K562 (cell line): ENCODE results near the gene ZAP70. TPM values are rescaled to one million over a fixed set of nuclear protein-coding genes. Genes with fewer than 3 reads are reported as not detected.

Experiments
- ATAC-seq: fragments of 200-7000 bp; cut with Tn5 transposase; 3 replicates; pipeline ENCODE4 v1.9.1; 2020; ENCODE audit warnings: moderate library complexity
- BruUV-seq: library from RNA; stranded (reverse); fragments of 400-500 nt; replicated peaks from 2 replicates; lab custom pipeline; 2021; lab: Mats Ljungman, UMichigan
- CTCF ChIA-PET: fragments of 300-600 bp; formaldehyde crosslinking; extraction: SDS; loops from one replicate; lab custom pipeline; 2021; ENCODE audit warnings: low intra/inter-chr PET ratio; lab: Yijun Ruan, JAX
- POLR2A ChIA-PET: fragments of 300-600, 350-650 bp; sonication (Branson Sonifier 250); formaldehyde crosslinking; extraction: SDS; loops from one replicate; lab custom pipeline; 2021; ENCODE audit warnings: antibody characterized with exemption, inconsistent platforms; lab: Yijun Ruan, JAX
- DNase-seq, 4 experiments: peaks; one replicate each; pipeline versions ENCODE4 v3.0.0 to v3.0.0-alpha.2; 2011 to 2018; ENCODE audit warnings: low spot score in 3 of 4, mixed read lengths in 3 of 4; ENCODE audit errors: extremely low read depth in 1 of 4
- FAIRE-seq: peaks from 2 replicates; lab custom pipeline; 2011; peaks lifted over from hg19 to GRCh38; lab: Jason Lieb, UNC
- H2AFZ ChIP-seq: 2 replicates; pipeline ENCODE4 v1.6.0; 2011; ENCODE audit warnings: low read depth, low read length, control low read depth, inconsistent platforms
- H3K27ac ChIP-seq: fragments of 200-600 bp; 3 replicates; pipeline ENCODE4 v1.8.0; 2011; ENCODE audit warnings: low read depth, mild to moderate bottlenecking, control low read depth, inconsistent platforms, low read length, moderate library complexity, mixed read lengths; ENCODE audit errors: extremely low read depth
- H3K27me3 ChIP-seq, 2 experiments: fragments of 300-600 bp in 1 of 2; 2 replicates in 1 of 2; 3 replicates in 1 of 2; pipeline versions ENCODE4 v1.6.0 to v1.8.0; 2011; ENCODE audit warnings: inconsistent platforms in 2 of 2, low read length in 2 of 2, mild to moderate bottlenecking in 1 of 2, mixed read lengths in 1 of 2, moderate library complexity in 1 of 2; ENCODE audit not compliant: control insufficient read depth in 2 of 2, insufficient read depth in 2 of 2
- H3K36me3 ChIP-seq: fragments of 300-600 bp; 3 replicates; pipeline ENCODE4 v1.8.0; 2011; ENCODE audit warnings: mild to moderate bottlenecking, low read length, inconsistent platforms; ENCODE audit not compliant: control insufficient read depth, insufficient read depth
- H3K4me1 ChIP-seq, 2 experiments: fragments of 200-600 bp in 1 of 2; replicated peaks in 1 of 2; 2 replicates in 1 of 2; 3 replicates in 1 of 2; pipeline versions ENCODE4 v1.5.1 to v1.8.0; 2011; ENCODE audit warnings: inconsistent platforms in 2 of 2, low read length in 2 of 2, mild to moderate bottlenecking in 1 of 2, mixed read lengths in 1 of 2, moderate library complexity in 1 of 2; ENCODE audit not compliant: control insufficient read depth in 2 of 2, insufficient read depth in 2 of 2
- H3K4me2 ChIP-seq: 2 replicates; pipeline ENCODE4 v1.6.1; 2011; ENCODE audit warnings: low read length, control low read depth, inconsistent platforms, mixed read lengths; ENCODE audit not compliant: insufficient read depth
- H3K4me3 ChIP-seq: fragments of 200-600 bp; sonication (generic), shearing (Covaris generic); 2 replicates; pipeline ENCODE4 v1.5.1; 2016; ENCODE audit warnings: control low read depth, inconsistent platforms
- H3K79me2 ChIP-seq: fragments of 200-600 bp; 3 replicates; pipeline ENCODE4 v1.8.0; 2011; ENCODE audit warnings: low read length, inconsistent platforms; ENCODE audit not compliant: control insufficient read depth, insufficient read depth
- H3K9ac ChIP-seq, 2 experiments: 2 replicates each; pipeline versions ENCODE4 v1.6.0 to v1.6.1; 2011; ENCODE audit warnings: low read depth in 2 of 2, low read length in 2 of 2, control low read depth in 1 of 2, inconsistent platforms in 1 of 2, mild to moderate bottlenecking in 1 of 2, mixed read lengths in 1 of 2; ENCODE audit not compliant: insufficient read depth in 1 of 2
- H3K9me1 ChIP-seq: one replicate; pipeline ENCODE4 v1.6.0; 2011; ENCODE audit warnings: inconsistent platforms, mild to moderate bottlenecking, low read length, moderate library complexity; ENCODE audit not compliant: control insufficient read depth, insufficient read depth
- H3K9me3 ChIP-seq: replicated peaks from 2 replicates; pipeline ENCODE4 v1.5.1; 2011; ENCODE audit warnings: low read depth, low read length, inconsistent platforms; ENCODE audit not compliant: control insufficient read depth, insufficient read depth
- H4K20me1 ChIP-seq: replicated peaks from 2 replicates; pipeline ENCODE4 v1.6.1; 2011; ENCODE audit warnings: low read length, inconsistent platforms, mixed read lengths; ENCODE audit not compliant: control insufficient read depth, insufficient read depth
- NFYB ChIP-seq: IDR thresholded peaks from 2 replicates; pipeline ENCODE4 v1.6.1; 2011; ENCODE audit warnings: mild to moderate bottlenecking, moderate library complexity; ENCODE audit not compliant: insufficient read length; ENCODE audit errors: extremely low read depth
- POLR3G ChIP-seq: IDR thresholded peaks from 2 replicates; pipeline ENCODE4 v1.6.1; 2011; ENCODE audit not compliant: insufficient read length, insufficient replicate concordance; ENCODE audit errors: extremely low read depth
- RBM34 ChIP-seq: fragments of 200-400 bp; formaldehyde crosslinking; IDR thresholded peaks from 2 replicates; pipeline ENCODE4 v1.6.1; 2018; ENCODE audit warnings: low read length, borderline replicate concordance; ENCODE audit not compliant: insufficient read depth
- ZBTB1 ChIP-seq: sonication (generic); formaldehyde crosslinking; IDR thresholded peaks from 2 replicates; pipeline ENCODE4 v1.8.1; 2023; ENCODE audit warnings: missing genetic modification reagents, low read depth, mild to moderate bottlenecking, borderline replicate concordance
- ZBTB17 ChIP-seq: fragments of 450-650 bp; formaldehyde crosslinking; IDR thresholded peaks from 2 replicates; pipeline ENCODE4 v1.4.0; 2020; ENCODE audit warnings: mild to moderate bottlenecking
- whole genome bisulfite sequencing: fragments of 100-300 bp; shearing (Covaris generic); methylation state at CpG from one replicate; pipeline ENCODE4 v1.1.6; 2016; ENCODE audit warnings: low coverage, mixed read lengths; ENCODE audit not compliant: insufficient coverage; ENCODE audit errors: missing lambda C conversion rate; 5-methylcytosine and 5-hydroxymethylcytosine counted together
- in situ Hi-C: fragments of 300-500 bp; cut with MboI; formaldehyde crosslinking; loops from 4 replicates; pipeline ENCODE4 v1.15.0; 2018; ENCODE audit warnings: inconsistent platforms, mixed read lengths
- intact Hi-C: fragments of 100-400 bp; cut with micrococcal nuclease; formaldehyde crosslinking; loops from 2 replicates; pipeline ENCODE4 v1.14.2; 2022
- polyA plus RNA-seq, 8 experiments: library from polyadenylated mRNA; depleted of rRNA in 4 of 8; stranded (reverse) in 5 of 8; unstranded in 3 of 8; fragments of >200 nt; fragmentation: Nextera tagmentation in 2 of 8; fragmentation: Illumina TruSeq in 1 of 8; extraction: Ambion mirVana in 2 of 8; extraction: Trizol in 1 of 8; gene quantifications; 2 replicates each; pipeline versions ENCODE4 v1.2.1 to v1.2.3, GENCODE V29; 2011 to 2014; ENCODE audit warnings: inconsistent platforms in 1 of 8, missing spikeins in 1 of 8
- total RNA-seq, 7 experiments: library from RNA; depleted of rRNA in 6 of 7; stranded (reverse); fragments of >200 nt in 6 of 7; fragmentation: Illumina TruSeq in 2 of 7; extraction: Trizol in 2 of 7; gene quantifications; 2 replicates each; pipeline versions ENCODE4 v1.2.1 to v1.2.3, GENCODE V29; 2011 to 2021; ENCODE audit warnings: low replicate concordance in 1 of 7
- TF ChIP-seq, protein P1 (sequence below): fragments of 450-650 bp; formaldehyde crosslinking; IDR thresholded peaks from 2 replicates; pipeline ENCODE4 v1.4.0; 2020; ENCODE audit warnings: mild to moderate bottlenecking, mixed read lengths
- TF ChIP-seq, protein P2 (sequence below): fragments of 450-650 bp; IDR thresholded peaks from 2 replicates; pipeline ENCODE4 v1.6.1; 2016
- TF ChIP-seq, protein P3 (sequence below): fragments of 250-450 bp; sonication (Bioruptor Pico); IDR thresholded peaks from 2 replicates; pipeline ENCODE4 v1.5.0; 2022; ENCODE audit warnings: mild to moderate bottlenecking
- TF ChIP-seq, protein P4 (sequence below): sonication (generic); formaldehyde crosslinking; IDR thresholded peaks from 2 replicates; pipeline ENCODE4 v1.8.0; 2022; ENCODE audit warnings: missing genetic modification reagents, mild to moderate bottlenecking, borderline replicate concordance
- TF ChIP-seq, protein P5 (sequence below): fragments of 250-450 bp; sonication (Bioruptor Pico); IDR thresholded peaks from 2 replicates; pipeline ENCODE4 v1.5.0; 2020; ENCODE audit warnings: mild to moderate bottlenecking
- TF ChIP-seq, protein P6 (sequence below): fragments of 150-350 bp; conservative IDR thresholded peaks from 2 replicates; pipeline ENCODE4 v1.6.1; 2014; ENCODE audit warnings: low read length

ZAP70 gene
- total and polyA plus RNA-seq, 9 of the 15 experiments (the other 6 are each of a cell fraction or from before 2014, with no cell fraction given), result 0.06 to 0.80 (median 0.21) TPM; not detected in 1

DNA sequence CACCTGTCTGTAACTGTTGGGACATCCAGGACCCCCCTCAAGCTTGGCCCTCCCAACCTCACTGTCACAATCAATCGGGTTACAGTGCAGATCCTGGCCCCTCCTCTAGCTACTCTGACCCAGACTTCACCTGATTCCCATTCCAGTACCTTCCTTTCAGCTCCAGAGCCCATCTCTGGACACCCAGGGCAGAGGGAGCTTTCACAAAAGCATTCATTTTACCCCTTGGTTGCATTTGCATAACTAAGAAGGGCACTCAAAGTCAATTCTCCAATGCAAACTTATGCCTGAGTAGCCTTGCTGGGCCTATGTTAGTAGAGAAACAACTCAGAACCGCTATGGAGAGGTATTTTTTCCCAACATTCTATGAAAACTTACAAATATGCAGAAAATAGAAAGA lies 7.4 kb downstream of the ZAP70 start:
- Histone ChIP-seq H3K4me3 (no peak overlapping the region), H3K79me2 (no peaks in the 10 kb centered on the region), H3K4me1 (peaks cover 0 to 30% of the 10 kb centered on the region in 2 experiments; a peak in 2 of 5 replicates), H3K36me3 (no peaks in the 10 kb centered on the region), H3K9ac (no peak overlapping the region), H3K9me3 (no peaks in the 10 kb centered on the region), H3K9me1 (no peaks in the 10 kb centered on the region), H2AFZ (no peak overlapping the region), H4K20me1 (peaks cover 4% of the 10 kb centered on the region; the same call in 1 of the 2 replicates), H3K27ac (no peak overlapping the region), H3K4me2 (no peak overlapping the region), H3K27me3 (peaks cover 0 to 19% of the 10 kb centered on the region in 2 experiments; a peak in 2 of 5 replicates)
- in situ Hi-C loops, result no loop called here
- DNase-seq (no peak), FAIRE-seq (no peak), ATAC-seq (no peak)
- CTCF ChIA-PET, result no interaction called here
- BruUV-seq, result no TSS peak
- 15% methylated on average over 2 of the region's 2 CpGs for WGBS
- intact Hi-C loops, result no loop called here
- POLR2A ChIA-PET, result interaction anchor here (0.5 kb wide), 1 partner anchor 1048 kb away, joined by 3 read pairs; no protein-coding TSS in a partner anchor
- no peak for TF ChIP-seq NFYB
- TF ChIP-seq, protein P1, sequence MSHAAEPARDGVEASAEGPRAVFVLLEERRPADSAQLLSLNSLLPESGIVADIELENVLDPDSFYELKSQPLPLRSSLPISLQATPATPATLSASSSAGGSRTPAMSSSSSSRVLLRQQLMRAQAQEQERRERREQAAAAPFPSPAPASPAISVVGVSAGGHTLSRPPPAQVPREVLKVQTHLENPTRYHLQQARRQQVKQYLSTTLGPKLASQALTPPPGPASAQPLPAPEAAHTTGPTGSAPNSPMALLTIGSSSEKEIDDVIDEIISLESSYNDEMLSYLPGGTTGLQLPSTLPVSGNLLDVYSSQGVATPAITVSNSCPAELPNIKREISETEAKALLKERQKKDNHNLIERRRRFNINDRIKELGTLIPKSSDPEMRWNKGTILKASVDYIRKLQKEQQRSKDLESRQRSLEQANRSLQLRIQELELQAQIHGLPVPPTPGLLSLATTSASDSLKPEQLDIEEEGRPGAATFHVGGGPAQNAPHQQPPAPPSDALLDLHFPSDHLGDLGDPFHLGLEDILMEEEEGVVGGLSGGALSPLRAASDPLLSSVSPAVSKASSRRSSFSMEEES, result no peak
- TF ChIP-seq ZBTB1, result no peak
- TF ChIP-seq, protein P2, sequence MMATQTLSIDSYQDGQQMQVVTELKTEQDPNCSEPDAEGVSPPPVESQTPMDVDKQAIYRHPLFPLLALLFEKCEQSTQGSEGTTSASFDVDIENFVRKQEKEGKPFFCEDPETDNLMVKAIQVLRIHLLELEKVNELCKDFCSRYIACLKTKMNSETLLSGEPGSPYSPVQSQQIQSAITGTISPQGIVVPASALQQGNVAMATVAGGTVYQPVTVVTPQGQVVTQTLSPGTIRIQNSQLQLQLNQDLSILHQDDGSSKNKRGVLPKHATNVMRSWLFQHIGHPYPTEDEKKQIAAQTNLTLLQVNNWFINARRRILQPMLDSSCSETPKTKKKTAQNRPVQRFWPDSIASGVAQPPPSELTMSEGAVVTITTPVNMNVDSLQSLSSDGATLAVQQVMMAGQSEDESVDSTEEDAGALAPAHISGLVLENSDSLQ, result no peak
- TF ChIP-seq, protein P3, sequence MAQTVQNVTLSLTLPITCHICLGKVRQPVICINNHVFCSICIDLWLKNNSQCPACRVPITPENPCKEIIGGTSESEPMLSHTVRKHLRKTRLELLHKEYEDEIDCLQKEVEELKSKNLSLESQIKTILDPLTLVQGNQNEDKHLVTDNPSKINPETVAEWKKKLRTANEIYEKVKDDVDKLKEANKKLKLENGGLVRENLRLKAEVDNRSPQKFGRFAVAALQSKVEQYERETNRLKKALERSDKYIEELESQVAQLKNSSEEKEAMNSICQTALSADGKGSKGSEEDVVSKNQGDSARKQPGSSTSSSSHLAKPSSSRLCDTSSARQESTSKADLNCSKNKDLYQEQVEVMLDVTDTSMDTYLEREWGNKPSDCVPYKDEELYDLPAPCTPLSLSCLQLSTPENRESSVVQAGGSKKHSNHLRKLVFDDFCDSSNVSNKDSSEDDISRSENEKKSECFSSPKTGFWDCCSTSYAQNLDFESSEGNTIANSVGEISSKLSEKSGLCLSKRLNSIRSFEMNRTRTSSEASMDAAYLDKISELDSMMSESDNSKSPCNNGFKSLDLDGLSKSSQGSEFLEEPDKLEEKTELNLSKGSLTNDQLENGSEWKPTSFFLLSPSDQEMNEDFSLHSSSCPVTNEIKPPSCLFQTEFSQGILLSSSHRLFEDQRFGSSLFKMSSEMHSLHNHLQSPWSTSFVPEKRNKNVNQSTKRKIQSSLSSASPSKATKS, result no peak
- TF ChIP-seq, protein P4, sequence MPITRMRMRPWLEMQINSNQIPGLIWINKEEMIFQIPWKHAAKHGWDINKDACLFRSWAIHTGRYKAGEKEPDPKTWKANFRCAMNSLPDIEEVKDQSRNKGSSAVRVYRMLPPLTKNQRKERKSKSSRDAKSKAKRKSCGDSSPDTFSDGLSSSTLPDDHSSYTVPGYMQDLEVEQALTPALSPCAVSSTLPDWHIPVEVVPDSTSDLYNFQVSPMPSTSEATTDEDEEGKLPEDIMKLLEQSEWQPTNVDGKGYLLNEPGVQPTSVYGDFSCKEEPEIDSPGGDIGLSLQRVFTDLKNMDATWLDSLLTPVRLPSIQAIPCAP (CRISPR knock-in tag), result no peak
- TF ChIP-seq, protein P5, sequence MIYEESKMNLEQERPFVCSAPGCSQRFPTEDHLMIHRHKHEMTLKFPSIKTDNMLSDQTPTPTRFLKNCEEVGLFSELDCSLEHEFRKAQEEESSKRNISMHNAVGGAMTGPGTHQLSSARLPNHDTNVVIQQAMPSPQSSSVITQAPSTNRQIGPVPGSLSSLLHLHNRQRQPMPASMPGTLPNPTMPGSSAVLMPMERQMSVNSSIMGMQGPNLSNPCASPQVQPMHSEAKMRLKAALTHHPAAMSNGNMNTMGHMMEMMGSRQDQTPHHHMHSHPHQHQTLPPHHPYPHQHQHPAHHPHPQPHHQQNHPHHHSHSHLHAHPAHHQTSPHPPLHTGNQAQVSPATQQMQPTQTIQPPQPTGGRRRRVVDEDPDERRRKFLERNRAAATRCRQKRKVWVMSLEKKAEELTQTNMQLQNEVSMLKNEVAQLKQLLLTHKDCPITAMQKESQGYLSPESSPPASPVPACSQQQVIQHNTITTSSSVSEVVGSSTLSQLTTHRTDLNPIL (CRISPR knock-in tag), result no peak
- TF ChIP-seq, protein P6, sequence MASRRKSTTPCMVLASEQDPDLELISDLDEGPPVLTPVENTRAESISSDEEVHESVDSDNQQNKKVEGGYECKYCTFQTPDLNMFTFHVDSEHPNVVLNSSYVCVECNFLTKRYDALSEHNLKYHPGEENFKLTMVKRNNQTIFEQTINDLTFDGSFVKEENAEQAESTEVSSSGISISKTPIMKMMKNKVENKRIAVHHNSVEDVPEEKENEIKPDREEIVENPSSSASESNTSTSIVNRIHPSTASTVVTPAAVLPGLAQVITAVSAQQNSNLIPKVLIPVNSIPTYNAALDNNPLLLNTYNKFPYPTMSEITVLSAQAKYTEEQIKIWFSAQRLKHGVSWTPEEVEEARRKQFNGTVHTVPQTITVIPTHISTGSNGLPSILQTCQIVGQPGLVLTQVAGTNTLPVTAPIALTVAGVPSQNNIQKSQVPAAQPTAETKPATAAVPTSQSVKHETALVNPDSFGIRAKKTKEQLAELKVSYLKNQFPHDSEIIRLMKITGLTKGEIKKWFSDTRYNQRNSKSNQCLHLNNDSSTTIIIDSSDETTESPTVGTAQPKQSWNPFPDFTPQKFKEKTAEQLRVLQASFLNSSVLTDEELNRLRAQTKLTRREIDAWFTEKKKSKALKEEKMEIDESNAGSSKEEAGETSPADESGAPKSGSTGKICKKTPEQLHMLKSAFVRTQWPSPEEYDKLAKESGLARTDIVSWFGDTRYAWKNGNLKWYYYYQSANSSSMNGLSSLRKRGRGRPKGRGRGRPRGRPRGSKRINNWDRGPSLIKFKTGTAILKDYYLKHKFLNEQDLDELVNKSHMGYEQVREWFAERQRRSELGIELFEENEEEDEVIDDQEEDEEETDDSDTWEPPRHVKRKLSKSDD, result no peak
- no peak for TF ChIP-seq RBM34
- TF ChIP-seq ZBTB17 (CRISPR knock-in tag), result no peak
- no peak for TF ChIP-seq POLR3G
